HG02678 (cell line): ENCODE measurements around the gene SAPCD2.
"Not testable (repeated sequence)": the region's sequence is repeated elsewhere in the genome, so short reads cannot be mapped to it uniquely, and the experiment has no call there.

ENCODE experiments used
- ATAC-seq: cut with Tn5 transposase; IDR thresholded peaks from one replicate; pipeline ENCODE4 v1.9.1; 2021; ENCODE audit warnings: mild to moderate bottlenecking, moderate library complexity; ENCODE audit not compliant: unreplicated experiment

The SAPCD2 gene

DNA sequence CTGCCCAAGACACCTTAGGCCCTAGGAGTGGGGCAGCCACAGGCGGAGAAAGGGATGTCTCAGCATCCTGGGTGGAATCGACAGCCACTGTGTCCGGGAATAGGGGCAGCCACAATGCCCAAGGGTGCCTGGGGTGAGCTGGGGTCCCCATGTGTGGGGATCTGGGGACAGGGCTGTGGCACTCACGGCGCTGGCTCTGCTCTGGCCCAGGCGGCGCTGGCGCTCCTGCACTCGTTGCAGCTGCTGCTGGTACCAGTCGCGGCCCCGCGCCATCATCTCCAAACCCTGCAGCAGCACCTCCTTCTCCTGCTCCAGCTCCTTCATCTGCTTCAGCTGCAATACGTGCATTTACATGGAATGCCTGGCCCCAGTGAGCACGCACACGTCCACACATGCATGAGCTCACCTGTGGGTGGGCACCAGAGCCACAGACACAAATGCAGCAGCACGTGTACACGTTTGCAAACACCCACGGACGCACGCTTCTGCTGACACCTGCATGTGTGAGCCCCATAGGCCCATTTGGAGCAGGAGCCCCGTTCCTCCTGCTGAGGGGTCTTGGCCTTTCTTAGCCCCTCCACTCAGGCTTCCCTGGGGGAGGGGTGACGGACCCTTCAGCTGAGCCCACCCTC, 4.9 kb downstream of the SAPCD2 start:
- no peak for ATAC-seq

DNA sequence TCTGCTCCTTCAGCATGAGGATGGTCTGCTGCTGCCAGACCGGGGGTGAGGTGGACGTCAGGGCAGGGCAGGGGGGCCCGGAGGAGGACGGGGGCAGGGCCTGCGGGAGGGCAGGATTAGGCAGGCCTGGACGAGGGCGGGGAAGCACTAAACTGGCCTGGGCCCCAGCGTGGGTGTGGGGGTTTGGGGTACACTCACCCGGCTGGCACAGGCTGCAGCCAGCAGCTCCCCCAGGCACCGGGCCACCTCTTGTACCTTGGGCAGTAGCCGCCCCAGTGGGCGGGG, 5.5 kb downstream of the SAPCD2 start:
- no peak for ATAC-seq

DNA sequence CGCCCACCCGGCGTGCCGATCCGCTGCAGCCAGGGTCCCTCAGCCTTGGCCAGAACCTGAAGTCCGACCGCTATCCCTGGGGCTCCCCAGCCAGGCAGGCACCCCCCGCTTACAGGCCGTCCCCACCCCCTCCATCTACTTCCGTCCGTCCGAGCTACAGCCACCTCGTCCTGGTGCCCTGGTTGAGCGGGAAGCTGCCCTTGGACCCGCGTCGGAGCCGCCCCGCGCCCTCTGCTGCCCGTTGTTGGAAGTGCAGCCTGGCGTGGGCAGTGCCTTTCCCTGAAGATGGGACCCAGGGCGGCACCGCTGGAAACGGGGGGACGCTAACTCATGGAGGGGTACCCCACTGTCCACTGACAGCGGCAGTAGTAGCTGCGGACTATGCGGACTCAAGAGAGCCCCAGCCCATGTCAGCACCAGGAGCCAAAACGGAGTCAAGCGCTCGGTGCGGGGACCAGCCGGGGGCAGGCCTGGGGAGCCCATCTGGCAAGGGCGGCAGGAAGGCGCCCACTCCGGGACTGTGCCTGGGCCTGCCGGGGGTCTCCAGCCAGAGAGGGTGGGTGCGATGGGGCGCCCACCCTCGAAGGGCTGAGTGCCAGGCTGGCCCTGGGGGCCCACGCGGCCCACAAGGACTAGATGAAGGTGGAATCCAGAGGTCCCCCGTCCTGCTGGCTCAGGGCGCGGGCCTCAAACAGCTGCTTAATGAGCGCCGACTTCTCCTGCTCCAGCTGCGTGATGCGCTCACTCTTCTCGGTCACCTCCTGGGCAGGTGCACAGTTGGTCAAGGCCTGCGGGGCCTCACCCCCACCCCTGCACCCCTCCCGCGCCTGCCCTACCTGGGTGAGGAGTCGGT, 6.1 kb downstream of the SAPCD2 start:
- ATAC-seq, result no peak

DNA sequence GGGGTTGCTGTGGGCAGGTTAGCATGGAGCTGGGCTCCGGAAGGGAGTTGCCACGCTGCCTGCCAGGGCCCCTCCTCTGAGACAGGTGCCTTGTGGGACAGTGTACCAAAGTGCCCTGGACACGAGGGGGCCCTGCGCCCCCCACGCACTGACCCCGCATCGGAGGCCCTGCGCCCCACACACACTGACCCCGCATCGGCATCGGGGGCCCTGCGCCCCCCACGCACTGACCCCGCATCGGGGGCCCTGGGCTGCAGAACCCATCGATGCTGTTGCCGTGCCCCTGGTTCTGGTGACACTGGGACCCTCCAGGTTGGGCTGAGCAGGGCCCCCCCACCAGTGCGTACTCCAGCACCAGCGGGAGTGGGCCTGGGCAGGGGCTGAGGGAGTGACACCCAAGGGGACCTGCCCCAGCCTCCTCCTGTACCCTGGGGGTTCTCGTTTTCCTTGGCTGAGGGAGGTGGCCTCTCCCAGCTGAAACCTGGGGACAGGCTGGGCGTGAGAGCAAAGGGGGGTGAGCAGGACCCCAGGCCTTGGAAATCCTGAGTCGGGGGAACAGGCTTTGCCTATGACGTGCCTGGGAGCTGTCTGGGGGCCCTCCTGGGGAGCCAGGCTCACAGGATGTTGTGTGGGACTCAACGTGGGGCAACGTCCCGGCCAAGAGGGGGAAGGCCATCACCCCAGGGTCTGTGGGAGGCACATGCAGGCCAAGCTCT, 6.9 kb downstream of the SAPCD2 start:
- ATAC-seq, result no peak

DNA sequence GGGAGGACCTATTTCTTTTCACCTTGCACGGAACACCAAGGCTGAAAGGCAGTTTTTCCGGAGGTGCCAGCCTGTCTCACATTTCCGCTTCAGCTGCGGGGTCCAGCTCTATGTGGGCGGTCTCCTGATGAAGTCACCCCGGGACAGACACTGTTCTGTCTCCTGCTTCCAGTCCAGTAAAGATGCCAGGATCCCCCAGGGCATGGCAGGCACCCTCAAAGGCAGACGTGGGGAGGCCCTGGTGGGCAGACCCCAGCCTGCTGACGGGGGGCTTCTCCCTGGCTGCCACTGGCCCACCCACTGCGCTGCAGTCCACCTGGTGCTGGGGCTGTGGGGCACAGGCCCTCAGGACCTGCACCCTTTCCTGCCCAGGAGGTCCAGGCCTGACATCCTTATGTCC, 7.6 kb downstream of the SAPCD2 start:
- ATAC-seq, result not testable (repeated sequence)

DNA sequence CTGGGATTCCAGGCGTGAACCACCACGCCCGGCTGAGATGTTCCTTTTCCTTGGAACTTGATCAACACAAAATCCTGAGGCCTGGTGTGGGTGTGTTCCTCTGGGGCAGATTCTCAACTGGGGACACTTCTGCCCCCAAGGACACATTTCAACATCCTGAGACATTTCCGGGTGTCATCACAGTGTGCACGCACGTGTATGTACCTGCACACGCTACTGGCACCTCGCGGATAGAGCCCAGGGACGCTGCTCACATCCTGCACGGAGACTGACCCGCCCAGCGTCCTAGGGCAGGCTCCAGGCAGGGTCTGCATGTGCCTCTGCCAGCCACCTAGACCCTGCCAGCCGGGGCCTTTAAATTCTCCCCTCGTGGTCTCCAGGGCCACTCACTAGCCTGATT, 8.0 kb downstream of the SAPCD2 start:
- ATAC-seq, result no peak

DNA sequence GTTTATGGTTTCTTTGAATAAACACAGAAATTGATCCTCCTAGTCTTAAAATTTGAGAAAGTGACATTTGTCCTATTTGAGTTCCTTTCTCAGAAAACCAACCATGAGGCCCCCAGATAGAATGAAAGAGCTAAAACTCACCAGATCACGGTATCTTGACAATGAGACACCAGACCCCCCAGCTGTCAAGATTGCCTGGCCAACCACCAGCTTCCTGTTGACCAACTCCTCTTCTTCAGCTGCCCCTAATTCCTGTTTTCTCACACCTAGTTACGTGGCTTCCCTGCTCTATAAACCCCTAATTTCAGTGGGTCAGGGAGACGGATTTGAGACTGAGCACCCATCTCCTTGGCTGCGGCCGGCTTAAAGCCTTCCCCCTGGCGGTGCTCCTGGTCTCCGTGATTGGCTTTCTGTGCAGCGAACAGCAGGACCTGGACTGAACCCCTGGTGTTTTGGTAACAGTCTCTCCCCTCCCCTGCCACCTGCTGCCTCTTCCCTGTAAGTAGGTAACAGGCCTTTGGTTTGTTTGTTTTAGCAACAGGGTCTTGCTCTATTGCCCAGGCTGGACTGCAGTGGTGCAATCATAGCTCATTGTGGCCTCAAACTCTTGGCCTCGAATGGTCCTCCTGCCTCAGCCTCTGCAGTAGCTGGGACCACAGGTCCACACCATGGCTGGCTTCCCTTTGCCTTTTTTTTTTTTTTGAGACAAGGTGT, 11.7 kb downstream of the SAPCD2 start:
- ATAC-seq, result no peak

DNA sequence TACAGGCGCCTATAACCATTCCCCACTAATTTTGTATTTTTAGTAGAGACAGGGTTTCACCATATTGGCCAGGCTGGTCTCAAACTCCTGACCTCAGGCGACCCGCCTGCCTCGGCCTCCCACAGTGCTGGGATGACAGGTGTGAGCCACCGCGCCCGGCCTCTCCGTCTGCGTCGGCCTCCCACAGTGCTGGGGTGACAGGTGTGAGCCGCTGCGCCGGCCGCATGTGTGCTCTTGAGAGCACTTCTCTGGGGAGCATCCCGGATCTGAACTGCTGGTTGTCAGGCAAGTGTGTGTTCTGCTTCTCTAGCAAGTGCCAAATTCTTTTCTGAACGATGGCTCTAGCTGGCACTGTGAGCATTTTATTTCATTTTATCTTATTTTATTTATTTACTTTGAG, 12.8 kb downstream of the SAPCD2 start:
- no peak for ATAC-seq

DNA sequence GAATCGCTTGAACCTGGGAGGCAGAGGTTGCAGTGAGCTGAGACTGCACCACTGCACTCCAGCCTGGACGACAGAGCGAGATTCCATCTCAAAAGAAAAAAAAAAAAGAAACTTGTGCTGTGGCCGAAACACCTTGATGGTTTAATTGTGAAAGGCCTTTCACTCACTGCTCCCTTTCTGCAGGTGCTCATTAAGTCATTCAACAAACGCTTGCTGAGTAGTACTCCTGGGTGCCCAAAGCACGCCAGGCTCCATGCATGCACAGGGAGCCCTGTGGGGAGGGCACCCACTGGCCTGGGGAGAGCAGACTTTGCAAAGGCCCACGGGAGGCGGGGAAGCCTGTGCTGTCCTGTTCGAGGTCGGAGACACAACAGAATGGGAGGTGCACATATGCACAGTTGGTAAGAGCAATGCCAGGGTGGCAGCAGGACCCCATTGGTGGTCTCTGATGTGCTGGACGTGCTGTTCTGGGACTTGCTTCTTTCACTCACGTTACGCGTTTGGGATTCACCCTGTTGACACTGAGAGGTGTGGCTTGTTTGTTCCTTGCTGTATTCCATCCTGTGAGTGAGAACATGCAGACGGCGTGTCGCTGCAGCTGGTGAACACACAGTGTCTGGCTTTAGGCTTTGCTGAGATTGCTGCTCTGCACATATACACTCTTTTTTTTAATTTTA, 13.5 kb downstream of the SAPCD2 start:
- no peak for ATAC-seq

DNA sequence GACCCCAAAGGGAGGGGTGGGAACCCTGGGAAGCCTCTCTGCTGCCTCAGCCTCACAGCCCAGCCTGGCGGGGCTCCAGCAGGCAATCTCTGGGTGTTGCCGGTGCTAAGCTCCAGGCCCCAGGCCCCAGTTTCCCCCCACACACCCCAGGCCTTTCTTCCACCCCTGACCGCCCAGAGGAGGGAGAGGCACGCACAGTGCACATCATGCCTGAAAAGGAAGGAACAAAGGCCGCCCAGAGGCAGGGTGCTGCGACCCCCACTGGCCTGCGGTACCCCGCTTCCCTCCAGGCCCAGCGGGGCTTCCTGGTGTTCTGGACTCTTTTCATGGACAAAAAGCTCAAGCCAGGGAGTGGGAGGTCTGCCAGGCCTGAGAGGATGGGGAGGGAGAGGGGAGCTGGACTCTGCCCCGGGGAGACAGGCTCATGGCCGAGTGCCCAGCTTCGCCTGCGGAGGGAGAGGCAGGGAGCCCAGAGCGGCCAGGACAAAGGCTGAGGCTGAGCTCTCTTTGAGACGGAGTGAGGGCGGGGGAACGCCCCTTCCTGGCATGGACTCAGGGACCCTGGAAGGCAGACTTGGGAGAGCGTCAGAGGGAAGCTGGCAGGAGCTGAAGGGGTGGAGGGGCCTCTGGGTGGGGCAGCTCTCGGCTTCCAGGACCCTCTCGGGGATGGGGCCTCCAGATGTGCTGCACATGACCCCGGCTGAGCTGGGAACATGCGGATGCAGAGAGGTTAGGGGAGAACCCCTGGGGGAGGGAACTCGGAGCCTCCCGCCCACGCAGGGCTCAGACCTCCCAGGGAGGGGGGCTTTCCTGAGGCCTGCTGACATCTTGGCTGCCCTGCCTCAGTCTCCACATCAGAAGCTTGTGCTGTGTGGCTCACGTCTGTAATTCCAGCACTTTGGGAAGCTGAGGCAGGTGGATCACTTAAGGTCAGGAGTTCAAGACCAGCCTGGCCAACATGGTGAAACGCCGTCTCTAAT, 14.7 kb downstream of the SAPCD2 start:
- ATAC-seq, result no peak

DNA sequence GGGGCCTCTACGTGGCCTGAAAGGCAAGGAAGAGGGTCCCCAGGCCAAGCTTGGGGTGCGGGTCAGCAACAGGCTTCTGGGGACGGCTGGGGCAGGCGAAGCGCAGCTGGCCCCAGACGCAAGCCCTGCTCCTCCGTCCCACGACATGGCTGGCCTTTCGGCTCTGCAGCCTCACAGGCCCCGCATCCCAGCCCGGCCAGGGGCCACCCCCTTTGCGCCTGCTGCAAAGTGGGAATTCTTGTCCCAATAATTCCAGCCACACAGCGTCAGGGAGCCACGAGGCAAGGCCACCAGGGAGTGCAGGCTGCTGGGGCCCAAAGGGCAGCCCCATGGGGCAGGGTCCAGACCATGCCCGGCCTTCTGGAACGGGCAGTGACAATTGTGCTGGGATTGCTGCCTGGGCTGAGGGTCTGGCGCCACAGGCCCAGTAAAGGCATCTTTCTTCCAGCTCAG, 15.4 kb downstream of the SAPCD2 start:
- no peak for ATAC-seq

DNA sequence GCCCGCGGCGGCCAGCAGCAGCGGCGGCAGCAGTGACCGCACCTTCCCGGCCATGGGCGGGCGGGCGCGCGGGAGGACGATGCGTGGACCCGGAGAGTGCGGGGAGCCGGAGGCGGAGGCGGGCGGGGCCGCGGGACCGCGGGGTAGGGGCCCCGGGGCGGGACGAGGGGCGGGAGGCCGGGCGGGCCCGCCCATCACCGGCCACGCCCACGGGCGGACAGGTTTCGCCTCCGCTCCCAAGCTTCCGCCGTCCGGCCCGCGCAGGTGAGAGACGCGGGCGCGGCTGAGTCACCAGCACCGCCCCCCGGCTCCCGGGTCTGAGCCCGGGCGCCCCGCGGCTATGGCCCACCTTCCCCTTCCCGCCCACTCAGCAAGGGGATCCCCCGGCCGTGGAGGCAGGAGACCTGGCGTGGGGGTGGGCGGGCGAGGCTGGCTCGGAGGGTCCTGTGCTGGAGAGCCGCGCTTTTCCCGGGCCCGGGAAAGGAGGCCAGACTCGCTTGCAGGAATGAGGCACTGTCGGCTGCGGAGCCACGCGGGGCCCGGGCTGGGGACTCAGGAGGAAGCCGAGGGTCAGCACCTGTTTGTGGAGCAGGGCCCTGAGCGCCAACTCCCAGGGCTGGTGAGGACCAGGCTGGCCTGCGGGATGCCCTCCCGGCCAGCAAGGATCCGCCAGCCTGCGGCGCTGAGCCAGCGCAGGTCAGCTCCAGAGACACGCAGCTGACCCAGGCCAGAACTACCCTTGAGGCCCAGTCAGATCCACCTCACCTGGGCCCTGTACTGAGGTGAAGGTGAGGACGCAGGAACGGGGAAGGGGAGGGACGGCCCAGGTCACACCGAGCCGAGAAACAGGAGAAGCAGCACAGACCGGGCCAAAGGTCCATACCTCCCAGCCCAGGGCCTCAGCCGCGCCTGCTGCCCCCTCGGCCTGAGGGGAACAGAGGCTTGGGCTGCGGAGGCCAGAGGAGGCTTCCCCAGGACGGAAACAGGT, 16.1 kb downstream of the SAPCD2 start, which contains the start of gene ENTPD2:
Gene ENTPD2, minus strand, starts transcription at position 118 of the 988 bp plus-strand sequence. Its CDS starts 64 bp downstream, at position 54.
- no peak for ATAC-seq

DNA sequence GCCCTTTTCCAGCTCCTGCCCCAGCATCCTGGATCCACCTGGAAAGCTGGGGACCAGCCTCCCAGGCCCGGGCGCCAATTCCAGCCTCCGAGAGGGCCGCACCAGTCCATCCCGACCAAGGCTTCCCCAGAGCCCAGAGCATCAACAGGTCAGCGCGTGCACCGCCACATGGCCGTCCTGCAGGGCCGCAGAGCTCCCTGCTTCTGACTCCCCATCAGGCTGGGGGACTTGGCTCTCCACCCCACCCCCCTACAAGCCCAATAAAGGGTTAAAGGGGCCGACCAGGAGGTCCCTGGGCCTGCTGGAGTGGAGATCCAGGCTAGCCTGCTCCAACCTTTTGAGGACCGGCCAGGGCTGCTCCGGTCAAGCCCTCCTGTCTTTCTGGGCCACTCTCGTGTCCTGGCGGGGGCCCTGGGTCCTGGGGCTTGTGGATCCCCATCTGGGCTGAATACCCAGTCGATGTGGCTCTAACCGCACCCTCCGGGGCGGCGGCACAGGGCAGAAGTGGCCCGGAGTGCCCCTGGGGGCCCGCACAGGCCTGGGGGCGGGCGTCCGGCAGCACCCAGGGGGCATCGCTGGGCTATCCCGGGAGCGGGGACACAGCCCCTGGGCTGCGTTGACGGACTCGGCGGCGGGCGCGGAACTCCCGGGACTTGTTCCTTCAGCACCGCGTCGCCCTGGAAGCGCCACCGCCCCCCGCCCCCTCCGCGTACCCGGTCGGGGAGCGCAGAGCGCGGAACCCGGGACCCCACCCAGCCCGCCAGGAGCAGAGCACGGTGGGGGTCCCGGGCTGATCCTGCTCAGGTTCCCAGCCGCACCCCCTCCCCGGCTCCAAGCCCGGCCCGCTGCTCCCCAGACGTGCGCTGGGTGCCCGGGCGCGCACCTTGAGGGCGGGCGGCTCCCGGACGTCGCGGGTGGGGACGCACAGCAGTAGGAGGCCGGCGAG, 17.1 kb downstream of the SAPCD2 start:
- no peak for ATAC-seq

DNA sequence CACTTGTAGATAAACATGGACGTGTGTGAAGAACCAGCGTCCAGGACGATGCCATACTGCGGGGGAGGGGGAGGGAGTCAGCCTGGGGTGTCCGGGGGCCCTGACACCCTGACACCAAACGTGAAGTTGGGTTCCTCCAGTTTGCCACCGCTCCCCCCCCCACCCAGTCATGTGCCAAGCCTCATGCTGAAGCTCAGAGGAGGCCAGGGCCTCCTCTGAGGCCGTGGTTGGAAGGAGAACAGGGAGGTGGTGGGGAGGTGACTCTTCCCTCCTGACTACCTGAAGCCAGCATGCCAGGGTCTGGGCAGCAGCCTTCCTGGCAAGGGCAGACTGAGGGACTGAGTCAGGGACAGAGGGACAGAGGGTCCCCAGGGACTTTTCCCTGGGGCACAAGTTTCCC, 18.1 kb downstream of the SAPCD2 start:
- ATAC-seq, result no peak

DNA sequence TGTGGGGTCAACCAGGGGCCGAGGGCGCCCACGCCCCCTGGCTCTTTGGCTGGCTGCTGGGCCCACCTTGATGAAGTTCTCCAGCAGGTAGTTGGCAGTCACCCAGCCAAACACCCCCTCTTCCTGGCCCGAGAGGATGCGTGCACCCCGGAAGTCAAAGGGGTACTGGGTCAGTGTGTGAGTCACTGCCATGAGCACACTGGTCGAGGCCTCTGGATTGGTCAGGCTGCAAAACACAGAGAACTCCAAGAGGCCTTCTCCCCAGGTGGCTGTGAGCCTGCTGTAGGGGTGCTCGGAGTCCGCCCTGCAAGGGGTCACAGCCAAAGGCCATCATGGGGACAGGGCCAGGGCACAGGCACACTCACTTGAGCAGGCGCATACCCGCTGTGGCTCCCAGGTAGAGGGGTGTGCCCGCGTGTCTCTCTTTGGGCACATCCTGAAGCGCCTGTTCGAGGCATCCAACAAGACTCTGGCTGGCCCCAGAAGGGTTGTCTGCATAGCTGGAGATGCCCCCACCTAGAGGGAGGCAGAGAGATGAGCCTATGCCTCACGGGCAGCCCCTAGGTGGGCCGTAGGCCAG, 19.1 kb downstream of the SAPCD2 start:
- ATAC-seq, result no peak

DNA sequence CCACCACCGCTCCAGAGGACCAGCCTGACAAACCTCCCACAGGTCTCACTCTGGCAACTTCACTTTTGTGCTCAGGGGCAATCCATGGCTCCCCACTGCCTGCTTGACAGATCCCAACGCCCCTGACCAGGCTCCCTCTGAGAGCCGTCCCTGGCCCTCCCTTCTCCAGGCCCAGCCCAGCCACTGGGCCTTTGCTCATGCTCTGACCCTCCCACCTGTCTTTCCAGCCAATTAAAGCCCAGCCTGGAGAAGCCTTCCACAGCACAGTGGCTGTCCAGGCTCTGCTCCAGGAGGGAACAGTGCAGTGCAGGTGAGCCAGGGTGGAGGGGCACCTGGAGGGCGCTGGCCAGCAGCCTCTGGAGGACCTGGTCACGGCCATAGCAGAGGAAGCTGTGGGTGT, 19.8 kb downstream of the SAPCD2 start:
- no peak for ATAC-seq
